A673 (cell line): ENCODE data around the gene PPP1R16B. TPM values are rescaled to one million over a fixed set of nuclear protein-coding genes. Genes with fewer than 3 reads are reported as not detected.

Source experiments
- BruUV-seq: library from RNA; stranded (reverse); fragments of 400-500 nt; replicated peaks from 2 replicates; lab custom pipeline; 2021; lab: Mats Ljungman, UMichigan
- CTCF ChIA-PET: fragments of 300-600 bp; sonication (Branson Sonifier 250); formaldehyde crosslinking; loops from one replicate; lab custom pipeline; 2022; ENCODE audit warnings: antibody characterized with exemption; lab: Charles Lee
- POLR2A ChIA-PET: fragments of 300-600 bp; sonication (Branson Sonifier 250); formaldehyde crosslinking; loops from one replicate; lab custom pipeline; 2022; ENCODE audit warnings: antibody characterized with exemption; ENCODE audit not compliant: low non-redundant PET; lab: Charles Lee
- DNase-seq: peaks from one replicate; pipeline ENCODE4 v3.0.0-alpha.2; 2015; ENCODE audit warnings: low spot score
- H3K27ac ChIP-seq: fragments of 200-600 bp; sonication (generic); 2 replicates; pipeline ENCODE4 v1.5.1; 2016; ENCODE audit warnings: mixed run types, low read depth, mild to moderate bottlenecking, mixed read lengths, antibody characterized with exemption, low read length; ENCODE audit not compliant: poor library complexity, severe bottlenecking
- H3K27me3 ChIP-seq: fragments of 200-600 bp; sonication (generic); replicated peaks from 2 replicates; pipeline ENCODE4 v1.6.1; 2017; ENCODE audit warnings: mixed run types, low read depth, mild to moderate bottlenecking, mixed read lengths, antibody characterized with exemption, low read length; ENCODE audit not compliant: insufficient read depth, poor library complexity
- H3K36me3 ChIP-seq: fragments of 200-600 bp; sonication (generic); 2 replicates; pipeline ENCODE4 v1.6.1; 2016; ENCODE audit warnings: mixed run types, mild to moderate bottlenecking, mixed read lengths, antibody characterized with exemption, low read length; ENCODE audit not compliant: insufficient read depth, poor library complexity, severe bottlenecking
- H3K4me1 ChIP-seq: fragments of 200-600 bp; sonication (generic); 2 replicates; pipeline ENCODE4 v1.6.1; 2017; ENCODE audit warnings: mixed run types, mild to moderate bottlenecking, mixed read lengths, antibody characterized with exemption, low read length; ENCODE audit not compliant: insufficient read depth, poor library complexity, severe bottlenecking
- H3K4me3 ChIP-seq: fragments of 200-600 bp; sonication (generic); 2 replicates; pipeline ENCODE4 v1.5.1; 2016; ENCODE audit warnings: low read depth, mixed run types, mild to moderate bottlenecking, mixed read lengths, low read length; ENCODE audit not compliant: poor library complexity, severe bottlenecking
- H3K9me3 ChIP-seq: fragments of 200-600 bp; sonication (generic); 2 replicates; pipeline ENCODE4 v1.6.1; 2016; ENCODE audit warnings: mixed run types, low read depth, mild to moderate bottlenecking, mixed read lengths, antibody characterized with exemption, low read length; ENCODE audit not compliant: poor library complexity, severe bottlenecking
- CTCF ChIP-seq: fragments of 300-800, 200-600 bp; sonication (generic); conservative IDR thresholded peaks from 2 replicates; pipeline ENCODE4 v1.5.1; 2017; ENCODE audit warnings: low read depth, mild to moderate bottlenecking, antibody characterized with exemption, low read length, moderate library complexity, mixed read lengths
- EZH2 ChIP-seq: fragments of 200-600 bp; sonication (generic); IDR thresholded peaks from 2 replicates; pipeline ENCODE4 v1.6.1; 2017; ENCODE audit warnings: borderline replicate concordance, low read depth, mild to moderate bottlenecking, mixed read lengths, antibody characterized with exemption, low read length; ENCODE audit not compliant: poor library complexity, severe bottlenecking
- intact Hi-C: fragments of 100-400 bp; cut with micrococcal nuclease; formaldehyde crosslinking; loops from one replicate; pipeline ENCODE4 v1.10.0; 2022; ENCODE audit not compliant: unreplicated experiment
- total RNA-seq: library from RNA; stranded (reverse); gene quantifications from 2 replicates; pipeline ENCODE4 v1.2.3, GENCODE V29; 2021

Gene PPP1R16B
- total RNA-seq, 1 experiment from 2014 or later = 0.17 TPM

GRCh38 chr20:38873050-38873581 is 67.6 kb downstream of the PPP1R16B start:
- no peaks in the 10 kb centered on the region for H3K4me1 ChIP-seq
- H3K27ac ChIP-seq = no peak overlapping the region
- DNase-seq = no peak
- intact Hi-C loops = no loop called here
- TF ChIP-seq EZH2 (no peak), CTCF (no peak)
- no TSS peak for BruUV-seq
- ChIA-PET CTCF (no interaction called here), POLR2A (no interaction called here)
- peaks cover 50% of the 10 kb centered on the region for H3K27me3 ChIP-seq
- no peak overlapping the region for H3K4me3 ChIP-seq
- no peaks in the 10 kb centered on the region for H3K9me3 ChIP-seq
- no peaks in the 10 kb centered on the region for H3K36me3 ChIP-seq

GRCh38 chr20:38874460-38875174 is 69.1 kb downstream of the PPP1R16B start:
- BruUV-seq = no TSS peak
- TF ChIP-seq EZH2 (no peak), CTCF (no peak)
- no peak for DNase-seq
- Histone ChIP-seq H3K27me3 (peaks cover 65% of the 10 kb centered on the region), H3K36me3 (no peaks in the 10 kb centered on the region), H3K9me3 (no peaks in the 10 kb centered on the region), H3K27ac (no peak overlapping the region), H3K4me3 (no peak overlapping the region), H3K4me1 (no peaks in the 10 kb centered on the region)
- intact Hi-C loops = no loop called here
- ChIA-PET POLR2A (no interaction called here), CTCF (no interaction called here)

GRCh38 chr20:38875175-38875993 is 69.9 kb downstream of the PPP1R16B start:
- Histone ChIP-seq H3K4me1 (no peaks in the 10 kb centered on the region), H3K36me3 (no peaks in the 10 kb centered on the region), H3K27ac (no peak overlapping the region), H3K9me3 (no peaks in the 10 kb centered on the region), H3K4me3 (no peak overlapping the region), H3K27me3 (peaks cover 70% of the 10 kb centered on the region)
- no TSS peak for BruUV-seq
- CTCF ChIA-PET = no interaction called here
- DNase-seq = no peak
- POLR2A ChIA-PET = no interaction called here
- intact Hi-C loops = no loop called here
- no peak for TF ChIP-seq EZH2
- no peak for TF ChIP-seq CTCF
